Measurements from ENCODE around the gene GPC2.
"Not testable (repeated sequence)": the region's sequence is repeated elsewhere in the genome, so short reads cannot be mapped to it uniquely, and the experiment has no call there.

The GPC2 gene

GRCh38 chr7:100200693-100201092, 23.5 kb upstream of the GPC2 start:
- DNase-seq (ENCODE audit: low read depth in 2 of 2): no peak

- DNase-seq (ENCODE audit: low read depth in 2 of 2): no peak
These were observed 21.1 kb upstream of the GPC2 start for GRCh38 chr7:100198266-100198665.

GRCh38 chr7:100195901-100196322, 18.7 kb upstream of the GPC2 start:
- DNase-seq (ENCODE audit: low read depth in 2 of 2): not testable (repeated sequence)

- no peak for DNase-seq (ENCODE audit: low read depth in 2 of 2)
These were observed 18.0 kb upstream of the GPC2 start for GRCh38 chr7:100195222-100195621.

GRCh38 chr7:100192969-100193368, 15.8 kb upstream of the GPC2 start:
- no peak for DNase-seq (ENCODE audit: low read depth in 2 of 2)

- DNase-seq (ENCODE audit: low read depth in 2 of 2): not testable (repeated sequence)
These were observed 15.2 kb upstream of the GPC2 start for GRCh38 chr7:100192281-100192862.

- DNase-seq (ENCODE audit: low read depth in 2 of 2): no peak
These were observed 14.6 kb upstream of the GPC2 start for GRCh38 chr7:100191775-100192174.

- DNase-seq (ENCODE audit: low read depth in 2 of 2): no peak
These were observed 13.0 kb upstream of the GPC2 start for GRCh38 chr7:100190048-100190711.

- no peak for DNase-seq (ENCODE audit: low read depth in 2 of 2)
These were observed 11.9 kb upstream of the GPC2 start for GRCh38 chr7:100189061-100189460.

GRCh38 chr7:100185726-100186125, 8.5 kb upstream of the GPC2 start:
- no peak for DNase-seq (ENCODE audit: low read depth in 2 of 2)

GRCh38 chr7:100183090-100183489, 5.9 kb upstream of the GPC2 start:
- DNase-seq (ENCODE audit: low read depth in 2 of 2): not testable (repeated sequence)

- DNase-seq (ENCODE audit: low read depth in 2 of 2): not testable (repeated sequence)
These were observed 5.4 kb upstream of the GPC2 start for GRCh38 chr7:100182616-100183015.

- not testable (repeated sequence) for DNase-seq (ENCODE audit: low read depth in 2 of 2)
These were observed 2.9 kb upstream of the GPC2 start for GRCh38 chr7:100180084-100180483.

- no peak for DNase-seq (ENCODE audit: low read depth in 2 of 2)
These were observed 811 bp downstream of the GPC2 start for GRCh38 chr7:100176096-100177044.

GRCh38 chr7:100175296-100175935, 1.8 kb downstream of the GPC2 start:
- no peak for DNase-seq (ENCODE audit: low read depth in 2 of 2)

- no peak for DNase-seq (ENCODE audit: low read depth in 2 of 2)
These were observed 2.6 kb downstream of the GPC2 start for GRCh38 chr7:100174582-100174981.

- no peak for DNase-seq (ENCODE audit: low read depth in 2 of 2)
These were observed 3.2 kb downstream of the GPC2 start for GRCh38 chr7:100173806-100174495.

- DNase-seq (ENCODE audit: low read depth in 2 of 2): no peak
These were observed 5.3 kb downstream of the GPC2 start for GRCh38 chr7:100171840-100172239.

- no peak for DNase-seq (ENCODE audit: low read depth in 2 of 2)
These were observed 6.0 kb downstream of the GPC2 start for GRCh38 chr7:100171087-100171681.

GRCh38 chr7:100170101-100170897, 6.9 kb downstream of the GPC2 start:
- DNase-seq (ENCODE audit: low read depth in 2 of 2): no peak

All from stimulated activated CD8-positive, alpha-beta memory T cell treated with anti-CD3 and anti-CD28 coated beads, Interleukin-2, amount 100 ng/mL, for 1 hour (primary cell).